ENCODE results near the gene TNS4. TPM values are rescaled to one million over a fixed set of nuclear protein-coding genes. Genes with fewer than 3 reads are reported as not detected.
"Not testable (repeated sequence)": the region's sequence is repeated elsewhere in the genome, so short reads cannot be mapped to it uniquely, and the experiment has no call there.

The TNS4 gene
- total RNA-seq, 4 donors from 2014 or later: 34.6 to 104 (median 71.1) TPM

- intact Hi-C loops (cut with DNase I): no loop called here
- peak overlapping the region; percentile 71 to 93 (median 88) for H3K27ac ChIP-seq
- WGBS, 2 donors: 41 to 52% methylated on average over 8 of the region's 11 CpGs
- DNase-seq: no peak
- TF ChIP-seq, protein P1, sequence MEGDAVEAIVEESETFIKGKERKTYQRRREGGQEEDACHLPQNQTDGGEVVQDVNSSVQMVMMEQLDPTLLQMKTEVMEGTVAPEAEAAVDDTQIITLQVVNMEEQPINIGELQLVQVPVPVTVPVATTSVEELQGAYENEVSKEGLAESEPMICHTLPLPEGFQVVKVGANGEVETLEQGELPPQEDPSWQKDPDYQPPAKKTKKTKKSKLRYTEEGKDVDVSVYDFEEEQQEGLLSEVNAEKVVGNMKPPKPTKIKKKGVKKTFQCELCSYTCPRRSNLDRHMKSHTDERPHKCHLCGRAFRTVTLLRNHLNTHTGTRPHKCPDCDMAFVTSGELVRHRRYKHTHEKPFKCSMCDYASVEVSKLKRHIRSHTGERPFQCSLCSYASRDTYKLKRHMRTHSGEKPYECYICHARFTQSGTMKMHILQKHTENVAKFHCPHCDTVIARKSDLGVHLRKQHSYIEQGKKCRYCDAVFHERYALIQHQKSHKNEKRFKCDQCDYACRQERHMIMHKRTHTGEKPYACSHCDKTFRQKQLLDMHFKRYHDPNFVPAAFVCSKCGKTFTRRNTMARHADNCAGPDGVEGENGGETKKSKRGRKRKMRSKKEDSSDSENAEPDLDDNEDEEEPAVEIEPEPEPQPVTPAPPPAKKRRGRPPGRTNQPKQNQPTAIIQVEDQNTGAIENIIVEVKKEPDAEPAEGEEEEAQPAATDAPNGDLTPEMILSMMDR (IDR thresholded peaks at IDR 0.05): no peak
- TF ChIP-seq POLR2A (IDR thresholded peaks at IDR 0.05): peak in 1 of 4 donors; percentile 10
- no peaks in the 10 kb centered on the region for H3K36me3 ChIP-seq
- no peaks in the 10 kb centered on the region for H3K27me3 ChIP-seq
- H3K9me3 ChIP-seq: no peaks in the 10 kb centered on the region
- H3K4me1 ChIP-seq: peaks cover 54 to 83% (median 74%) of the 10 kb centered on the region in 3 donors
- H3K4me3 ChIP-seq: no peak overlapping the region
These were observed 45.8 kb upstream of the TNS4 start for GRCh38 chr17:40547079-40547784.

GRCh38 chr17:40546497-40546896, 45.1 kb upstream of the TNS4 start:
- 88 to 91% methylated on average over 4 of the region's 4 CpGs for WGBS, 2 donors
- H3K27me3 ChIP-seq; H3K36me3 ChIP-seq; H3K4me3 ChIP-seq; intact Hi-C loops (cut with DNase I); H3K9me3 ChIP-seq; DNase-seq: not testable (repeated sequence)
- peak overlapping the region in 1 of 4 donors; percentile 89 for H3K27ac ChIP-seq
- peaks cover 54 to 83% (median 75%) of the 10 kb centered on the region in 3 donors for H3K4me1 ChIP-seq

DNA sequence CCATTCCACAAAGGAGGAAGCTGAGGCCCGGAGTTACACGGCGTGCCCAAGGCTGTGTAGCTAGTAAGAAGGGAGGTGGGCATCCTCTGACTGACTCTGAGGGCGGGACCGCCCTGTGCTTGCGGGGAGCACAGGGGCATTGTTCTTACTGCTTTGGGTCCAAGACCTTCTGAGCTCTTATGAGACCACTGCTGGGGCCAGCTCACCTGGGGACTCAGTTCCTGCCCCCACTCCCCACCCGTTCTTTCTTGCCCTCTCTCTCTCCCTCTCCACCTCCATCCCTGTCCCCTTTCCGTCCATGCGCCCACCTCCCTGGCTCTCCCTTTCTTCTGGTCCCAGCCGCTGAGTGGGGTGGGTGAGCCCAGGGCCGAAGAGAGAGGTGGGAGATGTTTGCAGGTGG, 44.2 kb upstream of the TNS4 start:
- no peak for DNase-seq
- WGBS, 2 donors: 94 to 96% methylated on average over 7 to 11 of the region's 11 CpGs
- Histone ChIP-seq H3K36me3 (no peaks in the 10 kb centered on the region), H3K27me3 (no peaks in the 10 kb centered on the region), H3K9me3 (no peaks in the 10 kb centered on the region), H3K27ac (no peak overlapping the region), H3K4me1 (peaks cover 49 to 83% (median 75%) of the 10 kb centered on the region in 3 donors), H3K4me3 (no peak overlapping the region)
- no peak for TF ChIP-seq POLR2A (IDR thresholded peaks at IDR 0.05)
- TF ChIP-seq, protein P1 (IDR thresholded peaks at IDR 0.05): no peak
- intact Hi-C loops (cut with DNase I): no loop called here

DNA sequence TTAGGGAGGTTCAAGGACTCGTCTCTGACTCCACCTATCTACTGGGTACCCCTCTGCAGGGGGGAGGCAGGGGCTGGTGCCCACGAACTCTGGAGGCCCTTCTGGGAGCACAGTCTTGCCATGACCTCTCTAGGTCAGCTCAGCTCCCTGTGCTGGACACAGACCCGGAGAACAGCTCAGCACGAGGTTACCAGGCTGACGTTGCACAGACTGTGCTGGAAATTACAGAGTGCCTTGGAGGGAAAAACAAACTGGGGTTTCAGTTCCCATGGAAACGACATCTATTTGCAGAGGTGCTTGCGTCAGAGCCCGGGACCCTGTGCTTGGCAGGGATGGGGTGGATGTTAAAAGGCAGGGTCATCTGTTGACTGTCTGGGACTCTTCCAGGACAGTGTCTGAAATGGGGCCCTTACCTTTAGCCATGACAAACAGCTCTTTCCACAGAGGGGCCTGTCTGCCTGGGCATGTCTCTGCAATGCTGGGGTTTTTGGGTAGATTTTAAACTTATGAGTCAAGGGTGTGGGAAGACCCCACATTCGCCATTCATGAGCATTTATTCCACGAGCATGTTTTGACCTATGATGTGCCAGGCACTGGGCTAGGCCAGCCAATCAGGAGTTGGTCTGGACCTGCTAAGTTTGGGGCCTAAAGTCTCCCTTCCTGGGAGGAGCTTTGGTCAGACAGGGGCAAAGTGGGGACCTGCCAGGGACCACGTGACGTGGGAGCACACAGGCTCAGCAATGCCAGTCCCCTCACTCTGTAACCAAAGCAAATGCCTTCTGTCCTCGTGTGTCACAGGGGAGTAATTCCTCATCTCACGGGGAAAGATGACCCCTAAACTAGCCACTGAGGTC, 41.4 kb upstream of the TNS4 start:
- intact Hi-C loops (cut with DNase I): no loop called here
- H3K36me3 ChIP-seq: no peaks in the 10 kb centered on the region
- no peak overlapping the region for H3K4me3 ChIP-seq
- 18 to 22% methylated on average over 10 to 11 of the region's 14 CpGs for WGBS, 2 donors
- TF ChIP-seq, protein P1 (IDR thresholded peaks at IDR 0.05): no peak
- TF ChIP-seq POLR2A (IDR thresholded peaks at IDR 0.05): peak in 1 of 4 donors; percentile 19
- DNase-seq: no peak
- peak overlapping the region; percentile 69 to 95 (median 89) for H3K27ac ChIP-seq
- no peaks in the 10 kb centered on the region for H3K9me3 ChIP-seq
- H3K27me3 ChIP-seq: no peaks in the 10 kb centered on the region
- peaks cover 39 to 83% (median 68%) of the 10 kb centered on the region in 3 donors for H3K4me1 ChIP-seq

DNA sequence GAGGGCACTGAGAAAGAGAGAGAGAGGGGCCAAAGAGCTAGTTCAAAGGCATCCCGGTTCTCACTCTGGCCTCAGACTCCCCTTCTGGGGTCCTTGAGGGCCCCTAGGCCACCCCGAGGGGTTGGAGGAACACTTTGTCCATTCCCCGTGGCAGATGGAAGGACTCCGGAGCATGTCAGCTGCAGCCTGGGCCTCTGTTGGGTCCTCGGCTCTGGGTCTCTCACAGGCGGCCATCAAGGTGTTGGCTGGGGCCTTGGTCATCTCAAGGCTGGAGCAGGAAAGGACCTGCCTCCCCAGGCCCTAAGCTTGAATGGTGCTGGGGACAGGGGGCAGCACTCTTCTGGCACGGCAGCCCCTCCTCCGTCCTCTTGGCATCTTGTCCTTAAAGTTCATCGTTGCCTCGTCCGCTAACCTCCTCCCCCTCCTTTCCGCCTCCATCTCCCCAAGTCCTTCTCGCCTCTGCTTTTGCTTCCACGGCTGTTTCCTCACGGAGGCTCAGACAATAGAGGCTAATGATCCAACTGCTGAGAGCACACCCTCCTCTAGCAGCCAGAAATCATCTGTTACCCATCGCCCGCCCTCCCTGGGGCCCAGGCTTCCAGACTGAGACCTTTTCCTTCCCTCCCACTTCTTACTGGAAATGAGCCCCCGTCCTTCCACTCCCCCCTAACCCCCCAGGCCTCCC, 40.6 kb upstream of the TNS4 start:
- no peak for DNase-seq
- peak in 1 of 4 donors; percentile 4 for TF ChIP-seq POLR2A (IDR thresholded peaks at IDR 0.05)
- TF ChIP-seq, protein P1 (IDR thresholded peaks at IDR 0.05): no peak
- H3K4me1 ChIP-seq: peaks cover 33 to 83% (median 68%) of the 10 kb centered on the region in 3 donors
- H3K27ac ChIP-seq: peak overlapping the region; percentile 69 to 95 (median 89)
- H3K36me3 ChIP-seq: no peaks in the 10 kb centered on the region
- H3K4me3 ChIP-seq: no peak overlapping the region
- H3K27me3 ChIP-seq: no peaks in the 10 kb centered on the region
- no peaks in the 10 kb centered on the region for H3K9me3 ChIP-seq
- intact Hi-C loops (cut with DNase I): no loop called here
- 36 to 37% methylated on average over 15 to 18 of the region's 18 CpGs for WGBS, 2 donors

Data from esophagus squamous epithelium (tissue), 5 donors.